A549 treated with RU486 at 1 μM for 4 hours (cell line): ENCODE results near the gene KLK1. TPM values are rescaled to one million over a fixed set of nuclear protein-coding genes. Genes with fewer than 3 reads are reported as not detected.

ENCODE experiments used
- total RNA-seq: library from RNA; stranded (reverse); fragments of 200-300 nt; extraction: Qiagen RNA extraction; gene quantifications from 5 replicates; pipeline ENCODE4 v1.2.3, GENCODE V29; 2022; ENCODE audit warnings: low read depth

Gene KLK1
- total RNA-seq = 0.08 TPM in 1 of 5 replicates, not detected in the others

DNA sequence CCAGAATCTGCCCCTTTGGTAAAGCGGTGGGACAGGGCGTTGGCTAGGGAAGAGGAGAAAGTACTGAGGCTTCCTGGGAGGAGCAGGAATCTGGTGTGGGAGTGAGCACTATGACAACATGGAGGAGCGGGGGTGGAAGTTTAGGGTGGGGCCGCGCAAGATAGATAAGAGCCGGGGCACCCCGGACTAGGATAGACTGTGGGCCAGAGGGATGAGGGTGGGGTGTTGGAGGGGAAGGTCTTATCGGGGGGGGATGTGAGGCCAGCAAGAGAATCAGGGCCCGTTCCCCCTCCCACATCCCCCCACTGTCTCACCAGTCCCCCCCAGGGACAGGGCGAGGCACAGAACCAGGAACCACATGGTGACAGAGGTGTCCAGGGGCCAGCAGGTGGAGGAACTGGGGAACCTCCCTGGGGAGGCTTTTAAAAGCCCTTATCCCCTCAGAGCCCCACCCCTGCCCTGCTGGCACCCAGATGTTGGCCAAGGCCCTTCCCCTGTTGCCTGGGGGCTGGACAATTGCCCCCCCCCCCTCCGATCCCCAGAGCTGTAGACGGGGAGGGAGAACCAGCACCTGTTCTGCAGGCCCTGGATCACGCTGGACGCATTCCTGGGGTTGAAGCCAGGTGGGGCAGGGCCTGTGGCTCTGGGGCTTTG, at the start of gene KLK1:
Gene KLK1 (minus strand): TSS at position 399 of the 654 bp plus-strand sequence. CDS start 39 bp downstream, at position 360.

DNA sequence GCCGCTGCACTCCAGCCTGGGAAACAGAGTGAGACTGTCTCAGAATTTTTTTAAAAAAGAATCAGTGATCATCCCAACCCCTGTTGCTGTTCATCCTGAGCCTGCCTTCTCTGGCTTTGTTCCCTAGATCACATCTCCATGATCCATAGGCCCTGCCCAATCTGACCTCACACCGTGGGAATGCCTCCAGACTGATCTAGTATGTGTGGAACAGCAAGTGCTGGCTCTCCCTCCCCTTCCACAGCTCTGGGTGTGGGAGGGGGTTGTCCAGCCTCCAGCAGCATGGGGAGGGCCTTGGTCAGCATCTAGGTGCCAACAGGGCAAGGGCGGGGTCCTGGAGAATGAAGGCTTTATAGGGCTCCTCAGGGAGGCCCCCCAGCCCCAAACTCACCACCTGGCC, 49.5 kb upstream of the KLK1 start, which contains the start of gene KLK2:
Gene KLK2 (plus strand): TSS at position 384 of the 400 bp plus-strand sequence. CDS start 35 bp downstream, outside the sequence.

DNA sequence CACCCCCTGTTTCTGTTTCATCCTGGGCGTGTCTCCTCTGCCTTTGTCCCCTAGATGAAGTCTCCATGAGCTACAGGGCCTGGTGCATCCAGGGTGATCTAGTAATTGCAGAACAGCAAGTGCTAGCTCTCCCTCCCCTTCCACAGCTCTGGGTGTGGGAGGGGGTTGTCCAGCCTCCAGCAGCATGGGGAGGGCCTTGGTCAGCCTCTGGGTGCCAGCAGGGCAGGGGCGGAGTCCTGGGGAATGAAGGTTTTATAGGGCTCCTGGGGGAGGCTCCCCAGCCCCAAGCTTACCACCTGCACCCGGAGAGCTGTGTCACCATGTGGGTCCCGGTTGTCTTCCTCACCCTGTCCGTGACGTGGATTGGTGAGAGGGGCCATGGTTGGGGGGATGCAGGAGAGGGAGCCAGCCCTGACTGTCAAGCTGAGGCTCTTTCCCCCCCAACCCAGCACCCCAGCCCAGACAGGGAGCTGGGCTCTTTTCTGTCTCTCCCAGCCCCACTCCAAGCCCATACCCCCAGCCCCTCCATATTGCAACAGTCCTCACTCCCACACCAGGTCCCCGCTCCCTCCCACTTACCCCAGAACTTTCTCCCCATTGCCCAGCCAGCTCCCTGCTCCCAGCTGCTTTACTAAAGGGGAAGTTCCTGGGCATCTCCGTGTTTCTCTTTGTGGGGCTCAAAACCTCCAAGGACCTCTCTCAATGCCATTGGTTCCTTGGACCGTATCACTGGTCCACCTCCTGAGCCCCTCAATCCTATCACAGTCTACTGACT, 31.2 kb upstream of the KLK1 start, which contains the start of gene KLK3:
Gene KLK3 (plus strand): TSS at position 280 of the 775 bp plus-strand sequence. CDS start 41 bp downstream, at position 321.

DNA sequence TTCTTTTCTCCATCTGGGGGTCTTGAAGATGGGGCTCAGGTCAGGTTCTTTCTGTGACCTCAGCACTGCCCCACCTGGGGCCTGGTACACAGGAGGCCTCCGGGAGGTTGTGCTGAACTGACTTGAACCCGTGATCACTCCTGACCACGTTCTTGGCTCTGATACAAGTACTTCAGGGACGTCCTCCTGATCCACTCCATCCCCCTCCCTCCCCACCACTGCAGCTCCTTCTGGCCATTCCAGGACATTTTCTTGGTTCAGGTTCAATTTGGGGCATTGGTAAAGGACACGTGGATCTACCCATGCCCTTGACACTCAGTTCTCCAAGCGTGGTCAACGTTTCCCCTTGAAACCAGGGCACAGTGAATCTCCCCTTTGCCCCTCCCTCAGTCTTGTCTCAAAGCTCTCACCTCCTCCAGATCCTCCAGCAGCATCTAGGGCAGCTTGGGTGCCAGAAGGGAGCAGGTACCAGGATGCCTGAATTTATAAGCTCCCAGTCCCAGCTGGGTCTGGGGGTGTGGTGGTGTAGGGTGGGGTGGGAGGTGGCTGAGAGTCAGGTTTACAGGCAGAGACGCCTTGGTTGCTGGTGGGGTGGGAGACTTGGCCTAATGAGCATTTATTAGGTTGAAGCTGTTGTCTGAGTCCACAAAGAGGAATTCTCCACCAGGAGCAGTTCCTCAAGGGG, 9.7 kb upstream of the KLK1 start, which contains the start of gene KLK15:
Gene KLK15 (minus strand): TSS at position 458 of the 685 bp plus-strand sequence. CDS start 2,082 bp downstream, outside the sequence.

DNA sequence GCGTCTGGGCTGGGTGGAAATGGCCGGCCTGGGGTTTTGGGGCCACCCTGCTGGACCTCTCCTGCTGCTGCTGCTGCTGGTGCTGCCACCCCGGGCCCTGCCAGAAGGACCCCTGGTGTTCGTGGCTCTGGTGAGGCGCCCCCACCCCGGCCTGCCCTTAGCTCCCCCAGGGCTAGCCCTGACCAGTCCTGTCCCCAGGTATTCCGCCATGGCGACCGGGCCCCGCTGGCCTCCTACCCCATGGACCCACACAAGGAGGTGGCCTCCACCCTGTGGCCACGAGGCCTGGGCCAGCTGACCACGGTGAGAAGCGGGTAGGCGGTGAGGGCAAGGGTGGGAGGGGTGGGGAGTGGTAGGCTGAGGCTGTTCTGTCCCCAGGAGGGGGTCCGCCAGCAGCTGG, 33.2 kb downstream of the KLK1 start, which contains the start of gene ACP4:
Gene ACP4 (plus strand): TSS at position 20 of the 400 bp plus-strand sequence. CDS start 0 bp downstream, at position 20.

DNA sequence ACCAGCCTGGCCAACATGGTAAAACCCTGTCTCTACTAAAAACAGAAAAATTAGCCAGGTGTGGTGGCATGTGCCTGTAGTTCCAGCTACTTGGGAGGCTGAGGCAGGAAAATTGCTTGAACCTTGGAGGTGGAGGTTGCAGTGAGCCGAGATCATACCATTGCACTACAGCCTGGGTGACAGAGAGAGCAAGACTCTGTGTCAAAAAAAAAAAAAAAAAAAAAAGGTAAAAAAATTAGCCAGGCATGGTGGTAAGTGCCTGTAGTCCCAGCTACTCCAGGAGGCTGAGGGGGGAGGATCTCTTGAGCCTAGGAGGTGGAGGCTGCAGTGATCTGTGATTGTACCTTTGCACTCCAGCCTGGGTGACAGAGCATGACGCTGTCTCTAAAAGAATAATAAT, 53.4 kb downstream of the KLK1 start, which contains the start of gene GPR32:
Gene GPR32 (plus strand): TSS at position 301 of the 400 bp plus-strand sequence. CDS start 137 bp downstream, outside the sequence.

Other genes with a start within 250 kb of the KLK1 start
- gene SYT3, start 183.9 kb downstream of the KLK1 start, total RNA-seq = 0.22 to 0.83 TPM (median 0.58 TPM) in 5 replicates
- gene C19orf81, start 174.3 kb downstream of the KLK1 start, total RNA-seq = 7.1 to 13.3 TPM (median 9.7 TPM) in 5 replicates
- gene SHANK1, start 104.0 kb downstream of the KLK1 start, total RNA-seq = 0.02 to 0.53 TPM (median 0.16 TPM) in 5 replicates
- 5.8 to 11.0 TPM (median 8.2 TPM) in 5 replicates for gene CLEC11A, start 100.4 kb downstream of the KLK1 start, total RNA-seq
- not detected in 5 replicates for gene GPR32, start 53.3 kb downstream of the KLK1 start, total RNA-seq
- not detected in 5 replicates for gene ACP4, start 33.4 kb downstream of the KLK1 start, total RNA-seq
- gene KLK15, start 9.8 kb upstream of the KLK1 start, total RNA-seq = not detected in 5 replicates
- not detected in 5 replicates for gene KLK3, start 31.1 kb upstream of the KLK1 start, total RNA-seq
- 0.06 to 0.62 TPM in 2 of 5 replicates, not detected in the others for gene KLK2, start 49.7 kb upstream of the KLK1 start, total RNA-seq
- 0.43 TPM in 1 of 5 replicates, not detected in the others for gene KLK4, start 87.6 kb upstream of the KLK1 start, total RNA-seq
- not detected in 5 replicates for gene KLK5, start 129.3 kb upstream of the KLK1 start, total RNA-seq
- gene KLK6, start 145.8 kb upstream of the KLK1 start, total RNA-seq = 0.17 to 1.4 TPM (median 0.23 TPM) in 5 replicates
- gene KLK7, start 160.1 kb upstream of the KLK1 start, total RNA-seq = not detected in 5 replicates
- gene KLK8, start 177.8 kb upstream of the KLK1 start, total RNA-seq = not detected in 5 replicates
- 0.19 to 0.73 TPM (median 0.29 TPM) in 5 replicates for gene KLK10, start 195.9 kb upstream of the KLK1 start, total RNA-seq
- gene KLK11, start 202.8 kb upstream of the KLK1 start, total RNA-seq = not detected in 5 replicates
- gene KLK12, start 211.2 kb upstream of the KLK1 start, total RNA-seq = not detected in 5 replicates
- 0.15 to 0.29 TPM in 2 of 5 replicates, not detected in the others for gene KLK13, start 241.3 kb upstream of the KLK1 start, total RNA-seq